Measurements from ENCODE around the gene MED27. TPM values are rescaled to one million over a fixed set of nuclear protein-coding genes. Genes with fewer than 3 reads are reported as not detected.

The MED27 gene
- total RNA-seq, 4 donors from 2014 or later: 8.2 to 18.9 (median 11.8) TPM

GRCh38 chr9:131997076-131997475 is 82.6 kb downstream of the MED27 start:
- no peaks in the 10 kb centered on the region for H3K27me3 ChIP-seq
- H3K4me1 ChIP-seq: peaks cover 0 to 11% (median 0%) of the 10 kb centered on the region in 4 donors
- no peak for TF ChIP-seq EP300 (IDR thresholded peaks at IDR 0.05)
- no peak for TF ChIP-seq CTCF (IDR thresholded peaks at IDR 0.05)
- TF ChIP-seq POLR2A (IDR thresholded peaks at IDR 0.05): no peak
- H3K27ac ChIP-seq: no peak overlapping the region
- peaks cover 0 to 16% (median 0%) of the 10 kb centered on the region in 3 donors for H3K36me3 ChIP-seq
- 92 to 95% methylated on average over 6 of the region's 6 CpGs for WGBS, 2 donors
- DNase-seq (ENCODE audit: low spot score in 2 of 2): no peak
- no peaks in the 10 kb centered on the region for H3K9me3 ChIP-seq
- H3K4me3 ChIP-seq: no peak overlapping the region

- H3K36me3 ChIP-seq: peaks cover 0 to 12% (median 0%) of the 10 kb centered on the region in 3 donors
- no peaks in the 10 kb centered on the region for H3K9me3 ChIP-seq
- TF ChIP-seq EP300 (IDR thresholded peaks at IDR 0.05): no peak
- no peak for TF ChIP-seq CTCF (IDR thresholded peaks at IDR 0.05)
- TF ChIP-seq POLR2A (IDR thresholded peaks at IDR 0.05): no peak
- peaks cover 0 to 11% (median 0%) of the 10 kb centered on the region in 4 donors for H3K4me1 ChIP-seq
- no peak for DNase-seq (ENCODE audit: low spot score in 2 of 2)
- no peaks in the 10 kb centered on the region for H3K27me3 ChIP-seq
- no peak overlapping the region for H3K27ac ChIP-seq
- WGBS, 2 donors: 89% methylated on average over 2 of the region's 2 CpGs
- H3K4me3 ChIP-seq: no peak overlapping the region
Measured at GRCh38 chr9:131995382-131995781, 84.3 kb downstream of the MED27 start.

- no peaks in the 10 kb centered on the region for H3K9me3 ChIP-seq
- TF ChIP-seq CTCF (IDR thresholded peaks at IDR 0.05): no peak
- no peak for TF ChIP-seq EP300 (IDR thresholded peaks at IDR 0.05)
- TF ChIP-seq POLR2A (IDR thresholded peaks at IDR 0.05): no peak
- no peaks in the 10 kb centered on the region for H3K27me3 ChIP-seq
- DNase-seq (ENCODE audit: low spot score in 2 of 2): no peak
- H3K36me3 ChIP-seq: peaks cover 0 to 12% (median 0%) of the 10 kb centered on the region in 3 donors
- WGBS, 2 donors: 73 to 74% methylated on average over 6 of the region's 6 CpGs
- no peak overlapping the region for H3K27ac ChIP-seq
- peaks cover 0 to 11% (median 0%) of the 10 kb centered on the region in 4 donors for H3K4me1 ChIP-seq
- H3K4me3 ChIP-seq: no peak overlapping the region
Measured at GRCh38 chr9:131994364-131995125, 85.1 kb downstream of the MED27 start.

- Histone ChIP-seq H3K27me3 (no peaks in the 10 kb centered on the region), H3K4me1 (peaks cover 0 to 8% (median 0%) of the 10 kb centered on the region in 4 donors), H3K4me3 (no peak overlapping the region), H3K27ac (no peak overlapping the region), H3K36me3 (peaks cover 0 to 12% (median 0%) of the 10 kb centered on the region in 3 donors), H3K9me3 (no peaks in the 10 kb centered on the region)
- no peak for DNase-seq (ENCODE audit: low spot score in 2 of 2)
- TF ChIP-seq EP300 (IDR thresholded peaks at IDR 0.05) (no peak), POLR2A (IDR thresholded peaks at IDR 0.05) (no peak), CTCF (IDR thresholded peaks at IDR 0.05) (no peak)
- 52 to 60% methylated on average over 10 of the region's 10 CpGs for WGBS, 2 donors
Measured at GRCh38 chr9:131992906-131993657, 86.6 kb downstream of the MED27 start.

GRCh38 chr9:131987232-131987631 is 92.4 kb downstream of the MED27 start:
- Histone ChIP-seq H3K9me3 (no peaks in the 10 kb centered on the region), H3K4me1 (no peaks in the 10 kb centered on the region), H3K4me3 (no peak overlapping the region), H3K36me3 (no peaks in the 10 kb centered on the region), H3K27me3 (no peaks in the 10 kb centered on the region), H3K27ac (no peak overlapping the region)
- DNase-seq (ENCODE audit: low spot score in 2 of 2): no peak
- TF ChIP-seq POLR2A (IDR thresholded peaks at IDR 0.05) (no peak), EP300 (IDR thresholded peaks at IDR 0.05) (no peak), CTCF (IDR thresholded peaks at IDR 0.05) (no peak)
- 90 to 95% methylated on average over 5 of the region's 5 CpGs for WGBS, 2 donors
